SH-SY5Y (cell line): Measurements from ENCODE around the gene PFKP.

Experiments
- GATA2 ChIP-seq: IDR thresholded peaks from 2 replicates; pipeline ENCODE4 v1.6.1; 2011; ENCODE audit warnings: mild to moderate bottlenecking, low read depth, low read length
- GATA3 ChIP-seq: IDR thresholded peaks from 2 replicates; pipeline ENCODE4 v1.6.1; 2011; ENCODE audit warnings: low read depth, mild to moderate bottlenecking, low read length, moderate library complexity

DNA sequence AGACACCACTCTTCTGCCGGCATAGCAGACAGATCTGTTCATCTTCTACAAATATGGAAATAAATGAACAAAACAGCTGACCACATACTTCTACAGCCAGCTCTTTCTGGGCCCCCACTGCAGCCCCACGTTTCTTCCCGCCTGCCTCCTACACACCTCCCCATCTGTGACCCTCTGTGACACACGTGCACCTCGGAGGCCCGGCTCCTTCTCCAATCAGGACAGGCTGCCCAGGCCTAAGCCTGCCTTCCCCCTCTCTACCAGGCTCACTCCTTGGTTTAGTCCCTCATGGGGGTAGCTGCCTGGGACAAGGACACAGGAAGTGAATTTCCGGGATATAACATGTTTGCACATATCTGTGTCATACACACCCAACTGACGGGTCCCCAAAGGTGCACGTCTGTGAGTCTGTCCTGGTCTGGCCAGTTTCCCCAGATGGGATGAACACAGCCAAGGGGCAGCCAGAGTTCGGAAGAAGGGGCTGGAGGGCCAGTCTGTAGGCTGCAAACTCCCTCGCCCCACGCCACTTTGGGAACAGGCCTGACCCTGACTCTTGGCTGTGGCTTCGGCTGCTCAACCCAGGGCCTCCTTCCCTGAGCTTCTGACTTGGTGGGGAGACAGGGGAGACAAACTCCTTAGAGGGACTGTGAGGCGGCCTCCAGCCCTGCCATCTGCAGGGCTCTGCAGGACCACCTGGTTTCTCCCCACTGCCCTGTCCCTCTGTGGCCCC, 75.0 kb downstream of the PFKP start:
- no peak for TF ChIP-seq GATA2
- no peak for TF ChIP-seq GATA3
